Heart left ventricle (tissue), 13 donors: Measurements from ENCODE around the gene OSBP2.

Experiments used
- CTCF ChIP-seq, 12 donors: fragments of 200-600 bp; sonication (generic) in 4 of 12; IDR thresholded peaks; one replicate each; pipeline versions ENCODE4 v1.5.0 to v1.8.0; 2018 to 2022; ENCODE audit warnings: antibody characterized with exemption in 12 of 12, mild to moderate bottlenecking in 5 of 12
- POLR2A ChIP-seq, 2 donors: fragments of 450-650 bp; IDR thresholded peaks; one replicate each; pipeline ENCODE4 v1.6.1; 2017; ENCODE audit warnings: antibody characterized with exemption in 2 of 2, mild to moderate bottlenecking in 2 of 2, moderate library complexity in 2 of 2
- donor health status: ischemic (EF 13 %, LVEDD 7.1; RV severe dilation, severe dysfunction).
- donor health status: DM: no; HTN: yes; CAD: no.
- donor health status: DM: no; HTN: no; CAD: no.
- donor health status: ischemic (EF 25% LVEDD 6.9; RV normal size, moderate dysfunction).
- donor health status: ischemic (EF 25% LVEDD 5.7; RV mildly dilated, moderate dysfunction).
- donor health status: ischemic (EF 35%, LVEDD 5.7; RV mildly dilated, moderate dysfunction).
- donor health status: nonischemic (EF 11% LVEDD 7.7; RV severe dilation, severe dysfunction).
- donor health status: DM: yes; HTN: yes; CAD: no.
- donor health status: PGD.
- donor health status: ischemic (EF 29% LVEDD 5.4; RV normal size, mild dysfunction).
- donor health status: nonischemic (EF 23%, LVEDD 6.1; RV moderate dilation, normal function).

- no peak for TF ChIP-seq CTCF (IDR thresholded peaks at IDR 0.05)
- TF ChIP-seq POLR2A (IDR thresholded peaks at IDR 0.05) = no peak
Observed at GRCh38 chr22:30875481-30876215, 181.0 kb downstream of the OSBP2 start.
